HCT116 (cell line): ENCODE data around the gene YTHDF1. TPM values are rescaled to one million over a fixed set of nuclear protein-coding genes. Genes with fewer than 3 reads are reported as not detected.
"Not testable (repeated sequence)": the region's sequence is repeated elsewhere in the genome, so short reads cannot be mapped to it uniquely, and the experiment has no call there.

ENCODE experiments used
- ATAC-seq: fragments of 200-7000 bp; cut with Tn5 transposase; 2 replicates; pipeline ENCODE4 v1.9.1; 2020; ENCODE audit warnings: mild to moderate bottlenecking, moderate library complexity
- BruUV-seq: library from RNA; stranded (reverse); fragments of 400-500 nt; replicated peaks from 2 replicates; lab custom pipeline; 2021; lab: Mats Ljungman, UMichigan
- CTCF ChIA-PET: fragments of 300-600 bp; sonication (Branson Sonifier 250); formaldehyde crosslinking; loops from one replicate; lab custom pipeline; 2021; ENCODE audit warnings: antibody characterized with exemption; lab: Charles Lee
- POLR2A ChIA-PET: fragments of 300-600, 350-600 bp; sonication (Branson Sonifier 250); formaldehyde crosslinking; loops from one replicate; lab custom pipeline; 2021; ENCODE audit warnings: antibody characterized with exemption; lab: Charles Lee
- RAD21 ChIA-PET, 2 experiments: fragments of 300-600 bp; sonication (Branson Sonifier 250); formaldehyde crosslinking; loops; one replicate each; lab custom pipeline; 2023; ENCODE audit warnings: low total read pairs in 2 of 2; ENCODE audit not compliant: uncharacterized antibody in 2 of 2, unreplicated experiment in 2 of 2, low non-redundant PET in 1 of 2; lab: Charles Lee
- DNase-seq: peaks from one replicate; pipeline ENCODE4 v3.0.0-alpha.2; 2010; ENCODE audit warnings: low read depth, low spot score
- H2AFZ ChIP-seq: fragments of 200-600 bp; shearing (Covaris generic), sonication (generic); 2 replicates; pipeline ENCODE4 v1.6.1; 2017; ENCODE audit warnings: low read depth, mixed run types, mixed read lengths, antibody characterized with exemption, low read length; ENCODE audit not compliant: poor library complexity, severe bottlenecking
- H3K27ac ChIP-seq: 2 replicates; pipeline ENCODE4 v1.5.1; 2012; ENCODE audit warnings: low read depth, low read length
- H3K27me3 ChIP-seq: fragments of 200-600 bp; sonication (generic); 2 replicates; pipeline ENCODE4 v1.6.1; 2016; ENCODE audit warnings: mixed run types, low read length, mixed read lengths; ENCODE audit not compliant: insufficient read depth
- H3K36me3 ChIP-seq, 2 experiments: fragments of 200-500 bp in 1 of 2; fragments of 200-600 bp in 1 of 2; sonication (Bioruptor generic) in 1 of 2; sonication (generic) in 1 of 2; 2 replicates each; pipeline versions ENCODE4 v1.5.1 to v1.6.1; 2014 to 2016; ENCODE audit warnings: low read length in 2 of 2, inconsistent platforms in 1 of 2, mixed read lengths in 1 of 2, mixed run types in 1 of 2; ENCODE audit not compliant: insufficient read depth in 2 of 2, control insufficient read depth in 1 of 2
- H3K4me1 ChIP-seq, 2 experiments: fragments of 200-600 bp in 1 of 2; sonication (generic) in 1 of 2; 2 replicates each; pipeline versions ENCODE4 v1.5.1 to v1.6.1; 2012 to 2017; ENCODE audit warnings: low read length in 2 of 2, inconsistent platforms in 1 of 2, mild to moderate bottlenecking in 1 of 2, mixed read lengths in 1 of 2, mixed run types in 1 of 2, moderate library complexity in 1 of 2; ENCODE audit not compliant: insufficient read depth in 2 of 2, control insufficient read depth in 1 of 2
- H3K4me2 ChIP-seq: fragments of 200-600 bp; sonication (generic); 2 replicates; pipeline ENCODE4 v1.6.1; 2017; ENCODE audit warnings: mixed run types, low read length, mixed read lengths
- H3K4me3 ChIP-seq, 2 experiments: fragments of 200-600 bp in 1 of 2; sonication (generic) in 1 of 2; replicated peaks in 1 of 2; 2 replicates each; pipeline ENCODE4 v1.5.1; 2011 to 2016; ENCODE audit warnings: low read length in 2 of 2, control low read depth in 1 of 2, low read depth in 1 of 2, mild to moderate bottlenecking in 1 of 2, mixed read lengths in 1 of 2, mixed run types in 1 of 2
- H3K79me2 ChIP-seq: fragments of 200-600 bp; sonication (generic); 2 replicates; pipeline ENCODE4 v1.6.1; 2017; ENCODE audit warnings: mild to moderate bottlenecking, mixed run types, low read length, moderate library complexity, mixed read lengths; ENCODE audit not compliant: insufficient read depth
- H3K9ac ChIP-seq: fragments of 200-600 bp; sonication (generic); 2 replicates; pipeline ENCODE4 v1.6.1; 2016; ENCODE audit warnings: low read length, mixed read lengths
- H3K9me2 ChIP-seq: fragments of 200-600 bp; sonication (generic), shearing (Covaris generic); 2 replicates; pipeline ENCODE4 v1.6.1; 2017; ENCODE audit warnings: mixed run types, mild to moderate bottlenecking, moderate library complexity; ENCODE audit not compliant: insufficient read depth
- H3K9me3 ChIP-seq, 2 experiments: fragments of 200-500 bp in 1 of 2; fragments of 200-600 bp in 1 of 2; sonication (Bioruptor generic) in 1 of 2; sonication (generic) in 1 of 2; 2 replicates each; pipeline ENCODE4 v1.6.1; 2014 to 2017; ENCODE audit warnings: low read length in 2 of 2, mixed read lengths in 2 of 2, inconsistent platforms in 1 of 2, low read depth in 1 of 2, mild to moderate bottlenecking in 1 of 2, mixed run types in 1 of 2, moderate library complexity in 1 of 2; ENCODE audit not compliant: control insufficient read depth in 1 of 2, insufficient read depth in 1 of 2
- H4K20me1 ChIP-seq: fragments of 200-600 bp; sonication (generic), shearing (Covaris generic); 2 replicates; pipeline ENCODE4 v1.6.1; 2017; ENCODE audit warnings: mixed run types, mild to moderate bottlenecking, moderate library complexity; ENCODE audit not compliant: insufficient read depth
- CBX3 ChIP-seq: IDR thresholded peaks from 2 replicates; pipeline ENCODE4 v1.6.1; 2012; ENCODE audit warnings: low read depth
- CEBPB ChIP-seq: IDR thresholded peaks from 2 replicates; pipeline ENCODE4 v1.6.1; 2012; ENCODE audit warnings: low read depth
- CTCF ChIP-seq, 3 experiments: fragments of 200-600 bp in 1 of 3; sonication (generic) in 1 of 3; IDR thresholded peaks in 2 of 3; conservative IDR thresholded peaks in 1 of 3; 2 replicates each; pipeline ENCODE4 v1.5.1; 2012 to 2017; ENCODE audit warnings: low read depth in 2 of 3, low read length in 2 of 3, antibody characterized with exemption in 1 of 3, borderline replicate concordance in 1 of 3, control low read depth in 1 of 3, mild to moderate bottlenecking in 1 of 3, mixed read lengths in 1 of 3, mixed run types in 1 of 3, moderate library complexity in 1 of 3; ENCODE audit not compliant: insufficient read depth in 1 of 3
- EGR1 ChIP-seq: IDR thresholded peaks from 2 replicates; pipeline ENCODE4 v1.6.1; 2012; ENCODE audit warnings: low read depth
- EZH2 ChIP-seq: fragments of 200-600 bp; sonication (generic); IDR thresholded peaks from 2 replicates; pipeline ENCODE4 v1.6.1; 2017; ENCODE audit warnings: antibody characterized with exemption, mixed run types
- FOSL1 ChIP-seq: IDR thresholded peaks from 2 replicates; pipeline ENCODE4 v1.6.1; 2012; ENCODE audit warnings: low read depth
- JUND ChIP-seq: IDR thresholded peaks from 2 replicates; pipeline ENCODE4 v1.6.1; 2012
- MAX ChIP-seq: IDR thresholded peaks from 2 replicates; pipeline ENCODE4 v1.6.1; 2012
- POLR2A ChIP-seq: IDR thresholded peaks from 2 replicates; pipeline ENCODE4 v1.7.0; 2011; ENCODE audit warnings: borderline replicate concordance; ENCODE audit not compliant: insufficient read depth, insufficient read length; ENCODE audit errors: extremely low read depth
- RAD21 ChIP-seq: IDR thresholded peaks from 2 replicates; pipeline ENCODE4 v1.6.1; 2012; ENCODE audit warnings: low read depth, mild to moderate bottlenecking
- SIN3A ChIP-seq: IDR thresholded peaks from 2 replicates; pipeline ENCODE4 v1.6.1; 2012; ENCODE audit warnings: low read depth
- SRF ChIP-seq: IDR thresholded peaks from 2 replicates; pipeline ENCODE4 v1.6.1; 2012; ENCODE audit warnings: low read depth
- TCF7L2 ChIP-seq: IDR thresholded peaks from 2 replicates; pipeline ENCODE4 v1.7.0; 2011; ENCODE audit warnings: borderline replicate concordance, inconsistent platforms; ENCODE audit not compliant: insufficient read depth, insufficient read length; ENCODE audit errors: extremely low read depth
- YY1 ChIP-seq: IDR thresholded peaks from 2 replicates; pipeline ENCODE4 v1.6.1; 2011; ENCODE audit warnings: low read length, low read depth, moderate library complexity, mild to moderate bottlenecking; ENCODE audit not compliant: insufficient replicate concordance; ENCODE audit errors: extremely low read depth
- intact Hi-C: fragments of 100-400 bp; cut with micrococcal nuclease; formaldehyde crosslinking; loops from 2 replicates; pipeline ENCODE4 v1.10.0; 2022
- total RNA-seq: library from RNA; stranded (reverse); gene quantifications from one replicate; pipeline ENCODE4 v1.2.1, GENCODE V29; 2021; ENCODE audit not compliant: unreplicated experiment

YTHDF1 gene
- total RNA-seq, 1 experiment from 2014 or later = 42.8 TPM

GRCh38 chr20:63252284-63252711, 36.4 kb upstream of the YTHDF1 start:
- no peak for DNase-seq
- no peak overlapping the region for H2AFZ ChIP-seq
- ATAC-seq = no peak
- no peaks in the 10 kb centered on the region for H3K9me3 ChIP-seq
- no peaks in the 10 kb centered on the region for H3K79me2 ChIP-seq
- H3K4me1 ChIP-seq = no peaks in the 10 kb centered on the region
- H3K27ac ChIP-seq = no peak overlapping the region
- no peak overlapping the region for H3K4me3 ChIP-seq
- intact Hi-C loops = no loop called here
- no peaks in the 10 kb centered on the region for H3K27me3 ChIP-seq
- TF ChIP-seq CEBPB (no peak), EZH2 (no peak), CBX3 (no peak), YY1 (no peak), SRF (no peak), POLR2A (no peak), MAX (no peak), JUND (no peak), FOSL1 (no peak), EGR1 (no peak), SIN3A (no peak), TCF7L2 (no peak)
- no TSS peak for BruUV-seq
- H3K36me3 ChIP-seq = no peaks in the 10 kb centered on the region
- RAD21 ChIA-PET = interaction anchor here (1.5 to 1.9 kb wide), 2 partner anchors 29 kb away, joined by 7 read pairs; no protein-coding TSS in a partner anchor
- no peaks in the 10 kb centered on the region for H3K9me2 ChIP-seq
- no peaks in the 10 kb centered on the region for H4K20me1 ChIP-seq
- H3K4me2 ChIP-seq = no peak overlapping the region
- H3K9ac ChIP-seq = no peak overlapping the region
- POLR2A ChIA-PET = interaction anchor here (1.8 kb wide), 1 partner anchor 29 kb away, joined by 5 read pairs; no protein-coding TSS in a partner anchor
- CTCF ChIA-PET = interaction anchor here (1.3 to 2.5 kb wide), 2 partner anchors 18 to 29 kb away, joined by 4 to 23 read pairs; no protein-coding TSS in a partner anchor

GRCh38 chr20:63251350-63251749, 35.4 kb upstream of the YTHDF1 start:
- DNase-seq, H3K9me3 ChIP-seq, H3K4me3 ChIP-seq, ATAC-seq, BruUV-seq, H3K27ac ChIP-seq, H4K20me1 ChIP-seq, H3K4me1 ChIP-seq, POLR2A ChIA-PET, H3K79me2 ChIP-seq, H3K36me3 ChIP-seq: not testable (repeated sequence)
- ChIA-PET CTCF (interaction anchor here (1.3 to 2.5 kb wide), 2 partner anchors 17 to 28 kb away, joined by 4 to 23 read pairs; no protein-coding TSS in a partner anchor), RAD21 (interaction anchor here (1.5 to 1.9 kb wide), 2 partner anchors 28 kb away, joined by 7 read pairs; no protein-coding TSS in a partner anchor)
- TF ChIP-seq CTCF (IDR thresholded peaks at IDR 0.05 in 2 of 3, conservative IDR thresholded peaks at IDR 0.05 in 1 of 3; ENCODE audit: borderline replicate concordance in 1 of 3, insufficient read depth in 1 of 3, low read depth in 2 of 3, low read length in 2 of 3) (peak; percentile 46 to 70 (median 47); a peak in 5 of 6 replicates), RAD21 (peak; percentile 74)
- TF ChIP-seq, all 23 proteins: peak for 2; not testable (repeated sequence) for 21
- not testable (repeated sequence) for H3K27me3 ChIP-seq, H3K9ac ChIP-seq, H3K9me2 ChIP-seq, H2AFZ ChIP-seq, H3K4me2 ChIP-seq
- intact Hi-C loops = loop anchor here (1.0 kb wide), 1 partner anchor 28 kb away; no protein-coding TSS in a partner anchor
